Measurements from ENCODE around the gene LRRC2.
A peak's percentile ranks its signal among the peaks of the same experiment; 100 is the strongest.
"Not testable (repeated sequence)": the region's sequence is repeated elsewhere in the genome, so short reads cannot be mapped to it uniquely, and the experiment has no call there.

Gene LRRC2

GRCh38 chr3:46494491-46494890 lies 71.6 kb downstream of the LRRC2 start:
- DNase-seq = not testable (repeated sequence)

GRCh38 chr3:46492890-46493547 lies 73.1 kb downstream of the LRRC2 start:
- no peak for DNase-seq

DNA sequence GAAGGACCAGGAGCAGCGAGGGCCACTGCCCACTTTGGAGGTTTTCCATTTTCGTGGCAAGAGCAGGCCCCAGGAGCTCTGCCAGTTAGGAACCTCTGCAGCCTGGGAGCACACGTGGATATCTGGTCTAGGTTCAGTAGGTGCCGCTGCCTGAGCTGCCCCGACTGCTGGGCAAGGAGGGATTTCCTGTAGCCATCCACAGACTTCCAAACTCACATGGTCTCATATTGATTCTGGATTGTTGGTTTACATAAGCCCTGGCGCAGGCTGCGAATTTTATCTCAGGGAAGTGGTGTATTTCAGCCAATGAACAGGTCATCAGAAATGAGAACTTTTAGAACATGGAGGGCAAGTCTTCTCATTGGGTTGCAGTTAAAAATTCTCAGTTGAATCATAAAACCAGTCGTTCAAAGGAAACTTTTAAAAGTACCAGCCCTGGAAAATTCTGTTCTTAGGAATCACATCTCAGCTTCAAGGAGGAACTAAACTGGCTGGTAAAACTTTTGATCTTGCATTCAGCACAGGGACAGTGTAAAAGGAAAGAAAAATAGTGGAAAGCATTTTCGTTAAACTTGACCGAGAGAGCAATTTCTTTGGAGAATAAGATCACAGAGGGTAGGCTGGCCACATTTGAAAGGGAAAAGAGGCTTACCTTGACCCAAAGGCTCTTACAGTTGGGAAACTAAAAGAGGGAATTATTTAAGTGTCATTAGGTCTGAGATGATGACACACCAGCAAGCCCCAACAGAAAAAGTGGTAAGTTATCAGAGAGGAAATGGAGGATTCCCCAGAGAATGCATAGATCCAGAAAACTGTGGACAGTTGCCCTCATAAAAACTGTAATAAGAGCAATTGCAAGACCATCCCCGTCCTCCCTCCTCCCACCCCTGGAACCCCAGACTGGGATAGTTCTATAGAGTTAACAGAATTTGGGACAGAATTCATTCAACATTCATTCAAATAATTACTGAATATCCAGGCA lies 74.7 kb downstream of the LRRC2 start:
- DNase-seq = no peak

DNA sequence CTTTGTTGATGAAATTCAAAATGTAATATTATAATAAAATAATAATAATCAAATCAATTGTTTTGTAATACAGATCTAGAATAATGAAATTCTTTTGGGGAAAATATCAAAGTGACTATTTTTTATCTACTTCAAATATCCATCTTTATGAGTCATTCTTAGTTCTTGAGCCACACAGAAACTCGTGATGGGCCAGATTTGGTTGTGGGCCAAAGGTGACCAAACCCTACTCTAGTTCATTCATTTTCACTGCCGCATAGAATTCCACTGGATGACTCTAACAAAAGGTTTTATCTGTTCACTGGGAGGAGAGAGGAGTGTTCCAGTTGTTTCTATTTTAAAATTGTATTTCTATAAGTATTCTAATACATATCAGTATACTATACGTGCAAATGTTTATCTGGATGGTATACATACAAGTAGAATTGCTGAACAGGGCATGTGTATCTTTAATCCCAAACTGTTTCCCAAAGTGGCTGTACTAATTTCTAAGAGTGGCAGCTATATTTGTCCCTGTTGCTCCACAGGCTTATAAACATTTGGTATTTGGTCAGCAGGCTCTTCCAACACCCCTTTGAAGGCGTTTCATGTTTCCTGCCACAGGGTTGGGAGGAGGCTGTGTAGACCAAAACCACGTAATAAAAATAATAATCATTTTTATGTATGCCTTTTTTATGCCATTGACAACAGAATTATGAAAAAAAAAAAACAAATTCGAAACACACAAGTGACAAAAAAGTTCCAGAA lies 75.6 kb downstream of the LRRC2 start:
- DNase-seq = no peak

GRCh38 chr3:46489875-46490274 lies 76.2 kb downstream of the LRRC2 start:
- no peak for DNase-seq

DNA sequence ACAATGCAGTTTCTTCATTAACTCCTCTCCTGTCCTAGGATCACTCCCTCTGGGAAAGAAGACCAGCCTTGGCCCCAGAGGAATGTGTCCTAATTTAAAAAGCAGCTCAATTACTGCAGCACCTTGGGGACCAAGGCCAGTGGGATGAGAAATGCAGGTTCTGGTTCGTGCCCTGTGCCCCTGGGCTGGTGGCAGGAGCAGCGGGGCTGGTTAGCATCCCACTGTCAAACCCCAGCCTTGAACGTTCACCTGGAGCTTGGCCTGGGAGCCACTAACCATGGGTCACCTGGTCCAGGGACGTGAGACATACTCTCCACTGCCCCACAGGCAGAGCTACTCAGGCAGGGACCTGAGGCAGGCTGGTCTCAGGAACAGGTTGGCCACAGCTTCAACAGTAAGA lies 76.7 kb downstream of the LRRC2 start:
- DNase-seq = no peak

GRCh38 chr3:46488735-46489361 lies 77.3 kb downstream of the LRRC2 start:
- peak; percentile 15 for DNase-seq

GRCh38 chr3:46485779-46486175 lies 80.3 kb downstream of the LRRC2 start:
- no peak for DNase-seq

DNA sequence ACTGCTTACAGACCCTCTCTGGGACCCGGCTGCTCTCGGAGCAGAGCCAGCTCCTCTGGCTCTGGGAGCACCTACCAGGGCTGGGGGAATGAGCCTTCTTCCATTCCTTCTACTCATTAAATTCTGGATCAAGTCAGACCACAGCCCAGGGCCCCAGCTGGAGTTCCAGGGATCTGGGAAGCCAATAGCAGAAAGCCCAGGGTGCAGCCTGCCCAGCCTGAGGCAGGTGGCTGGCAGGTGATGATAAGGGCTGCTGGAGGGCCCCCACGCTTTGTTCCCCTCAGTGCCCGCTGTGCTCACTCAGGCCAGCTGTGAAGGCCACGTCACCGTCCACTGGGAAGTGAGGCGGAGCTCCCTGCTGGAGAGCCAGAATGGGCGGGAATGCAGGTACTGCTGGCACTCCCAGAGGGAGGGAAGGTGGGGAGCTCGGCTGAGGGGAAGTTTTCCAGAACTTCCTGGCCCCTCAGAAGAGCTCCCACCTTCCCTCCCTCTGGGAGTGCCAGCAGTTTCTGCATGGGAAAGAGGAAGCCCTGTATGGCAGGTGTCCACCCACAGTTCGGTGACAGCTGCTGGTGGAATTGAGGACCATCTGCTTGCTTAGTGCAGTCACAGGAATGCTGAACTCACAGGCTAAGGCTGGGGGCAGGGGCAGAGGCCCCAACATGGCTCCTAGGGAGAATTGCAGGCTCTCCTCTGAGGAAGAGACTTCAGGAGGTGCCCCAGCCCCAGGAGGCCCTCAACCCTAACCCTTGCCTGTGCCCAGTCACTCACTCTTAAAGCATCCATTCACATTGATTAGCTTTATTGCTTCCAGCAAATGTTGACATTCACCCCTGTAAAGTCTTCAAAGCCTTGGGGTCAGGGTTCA lies 81.0 kb downstream of the LRRC2 start:
- no peak for DNase-seq

DNA sequence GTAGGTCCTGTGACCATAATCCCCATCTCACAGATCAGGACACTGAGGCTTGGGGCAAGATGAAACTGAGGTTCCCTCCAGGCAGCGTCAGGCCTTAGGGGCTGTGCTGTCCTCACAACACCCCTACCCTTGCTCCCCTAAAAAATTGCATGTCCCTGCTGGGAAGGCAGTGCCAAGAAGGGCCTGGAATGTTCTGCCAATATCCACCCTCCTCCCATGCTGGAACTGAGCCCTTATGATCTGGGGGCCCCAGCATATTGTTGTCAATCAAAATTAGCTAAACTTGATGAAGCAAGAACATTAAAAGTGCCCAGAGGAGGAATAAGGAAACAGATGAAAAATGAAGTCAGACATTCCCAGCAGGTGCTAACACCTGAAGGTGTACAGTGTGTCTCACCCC lies 81.7 kb downstream of the LRRC2 start:
- DNase-seq = no peak

DNA sequence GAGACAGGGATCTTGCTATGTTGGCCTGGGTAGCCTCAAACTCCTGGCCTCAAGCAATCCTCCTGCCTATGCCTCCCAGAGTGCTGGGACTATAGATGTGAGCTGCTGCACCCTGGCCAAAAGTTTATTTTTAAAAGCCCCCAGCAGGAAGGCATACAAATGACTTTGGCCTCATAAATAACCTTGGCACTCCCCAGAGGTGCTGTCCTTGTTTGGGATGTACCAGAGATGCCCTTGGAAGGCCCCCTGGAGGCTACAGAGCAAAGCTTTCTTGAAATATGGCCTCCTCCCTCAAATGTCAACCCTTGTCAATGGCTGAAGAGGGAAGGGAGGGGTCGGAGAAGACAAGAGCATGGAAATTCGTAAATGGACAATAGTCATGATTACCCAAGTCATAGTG lies 82.3 kb downstream of the LRRC2 start:
- no peak for DNase-seq

DNA sequence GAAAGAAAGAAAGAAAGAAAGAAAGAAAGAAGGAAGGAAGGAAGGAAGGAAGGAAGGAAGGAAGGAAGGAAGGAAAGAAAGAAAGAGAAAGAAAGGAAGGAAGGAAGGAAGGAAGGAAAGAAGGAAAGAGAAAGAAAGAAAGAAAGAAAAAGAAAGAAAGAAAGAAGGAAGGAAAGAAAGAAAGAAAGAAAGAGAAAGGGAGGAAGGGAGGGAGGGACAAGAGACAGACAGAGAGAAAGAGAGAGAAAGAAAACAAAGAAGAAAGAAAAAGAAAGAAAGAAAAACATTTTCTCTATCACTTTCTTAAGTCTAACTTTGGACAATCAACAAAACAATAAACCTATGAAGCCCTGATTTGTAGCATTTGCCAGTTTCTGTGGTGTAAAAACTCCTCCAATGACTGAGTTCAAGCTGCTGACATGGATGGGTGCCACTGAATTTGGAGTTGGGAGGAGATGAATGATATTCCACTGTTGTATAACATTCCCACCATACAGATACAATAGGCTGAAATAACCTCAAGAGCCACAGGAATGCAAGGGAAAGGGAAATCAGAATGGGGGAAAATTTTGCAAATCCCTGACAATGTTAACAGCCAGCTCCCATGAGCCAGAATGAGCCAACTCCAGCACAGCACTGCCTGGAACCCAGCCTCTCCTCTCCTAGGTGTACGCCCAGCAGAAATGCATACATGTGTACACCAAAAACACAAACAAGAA lies 83.3 kb downstream of the LRRC2 start:
- DNase-seq = no peak

- no peak for DNase-seq
These were observed 84.5 kb downstream of the LRRC2 start for GRCh38 chr3:46481636-46482035.

GRCh38 chr3:46480491-46481195 lies 85.5 kb downstream of the LRRC2 start:
- DNase-seq = no peak

- no peak for DNase-seq
These were observed 86.4 kb downstream of the LRRC2 start for GRCh38 chr3:46479696-46480095.

DNA sequence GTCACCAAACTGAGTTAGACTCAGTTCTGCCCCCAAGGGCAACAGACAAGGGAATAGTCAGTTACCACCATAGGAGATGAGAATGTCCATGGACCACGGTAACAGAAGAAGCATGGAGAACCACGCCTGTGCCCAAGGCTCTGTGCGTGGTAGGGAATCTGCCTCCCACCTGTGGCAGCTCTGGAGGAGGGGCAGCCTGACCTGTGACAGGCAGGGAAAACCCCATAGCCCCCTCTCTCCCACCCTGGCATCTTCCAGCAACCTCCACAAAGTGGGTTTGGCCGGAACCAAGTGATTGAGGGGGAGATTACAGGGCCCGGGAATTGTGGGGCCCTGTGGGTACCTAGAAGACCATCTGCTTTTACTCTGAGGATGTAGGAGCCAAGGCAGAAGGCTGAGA lies 87.1 kb downstream of the LRRC2 start:
- DNase-seq = no peak

DNA sequence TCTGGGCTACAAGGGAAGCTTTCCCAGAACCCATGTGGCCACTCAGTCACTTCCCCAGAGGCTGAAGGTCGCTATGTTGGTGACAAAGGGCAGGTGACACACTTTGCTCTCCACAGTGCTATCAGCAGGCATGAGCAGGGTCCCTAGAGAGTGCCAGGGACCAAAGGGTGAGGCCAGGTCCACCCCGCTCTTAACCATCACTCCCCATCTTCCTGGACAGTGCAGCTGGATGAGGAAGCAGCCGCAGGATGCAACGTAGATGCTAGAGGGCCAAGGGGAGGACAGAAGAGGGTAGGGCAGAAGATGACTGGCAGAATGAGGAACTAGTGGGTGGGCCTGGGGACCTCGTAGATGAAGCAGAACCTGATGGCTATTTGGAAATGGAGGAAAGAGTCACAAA lies 87.8 kb downstream of the LRRC2 start:
- DNase-seq = no peak

DNA sequence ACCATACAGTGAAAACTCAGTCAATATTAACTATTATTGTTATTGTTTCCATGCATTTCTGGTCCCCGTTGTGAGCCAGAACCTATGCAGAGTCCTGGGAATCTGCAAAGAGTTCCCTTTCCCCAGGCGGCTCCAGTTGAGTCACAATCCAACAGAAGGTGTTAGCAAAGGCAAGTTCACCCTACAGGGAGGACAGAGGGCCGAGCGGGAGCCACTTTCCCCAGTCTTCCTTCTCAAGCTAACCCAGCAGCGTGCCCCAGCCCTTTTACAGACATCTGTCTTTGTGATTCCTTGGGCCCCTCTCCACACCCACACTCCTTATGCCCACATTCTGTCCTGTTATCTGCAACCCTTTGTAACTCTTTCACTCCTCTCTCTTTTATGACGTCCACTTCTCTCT lies 88.3 kb downstream of the LRRC2 start:
- no peak for DNase-seq

GRCh38 chr3:46477145-46477544 lies 89.0 kb downstream of the LRRC2 start:
- no peak for DNase-seq

DNA sequence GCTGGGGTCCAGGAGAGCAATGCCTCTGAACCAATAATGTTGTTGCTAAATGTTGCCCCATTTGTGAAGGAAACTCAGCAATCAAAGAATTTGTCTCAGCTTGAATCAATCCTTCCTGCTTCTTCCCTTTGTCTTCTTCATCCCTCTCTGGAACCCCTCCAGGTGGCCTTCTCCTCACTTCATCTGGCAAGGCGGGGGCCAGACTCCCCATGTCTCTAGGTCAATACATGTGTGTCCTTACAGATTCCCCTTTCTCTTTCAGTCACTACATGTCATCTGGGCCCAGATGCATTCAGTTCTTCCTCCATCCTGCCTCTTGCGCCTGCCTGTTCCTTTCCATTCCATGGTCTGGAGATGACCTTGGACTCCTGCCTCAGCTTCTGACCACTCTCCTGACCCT lies 93.4 kb downstream of the LRRC2 start:
- no peak for DNase-seq
